Psoas muscle (tissue), 8 donors: ENCODE measurements around the gene THAP8. TPM values are rescaled to one million over a fixed set of nuclear protein-coding genes. Genes with fewer than 3 reads are reported as not detected.
A peak's percentile ranks its signal among the peaks of the same experiment; 100 is the strongest.

Source experiments
- ATAC-seq, 4 donors: fragments of 200-7000 bp; cut with Tn5 transposase; one replicate each; pipeline ENCODE4 v1.9.1; 2020; ENCODE audit warnings: moderate library complexity in 3 of 4, mild to moderate bottlenecking in 2 of 4
- DNase-seq, 2 donors: peaks; one replicate each; pipeline ENCODE4 v3.0.0-alpha.2; 2020
- H3K27ac ChIP-seq: fragments of 200-600 bp; one replicate; pipeline ENCODE4 v1.8.0; 2022
- H3K27me3 ChIP-seq, 3 donors: fragments of 200-600 bp in 1 of 3; one replicate each; pipeline versions ENCODE4 v1.6.1 to v1.8.0; 2013 to 2022; ENCODE audit warnings: low read length in 2 of 3, mild to moderate bottlenecking in 2 of 3, moderate library complexity in 1 of 3; ENCODE audit not compliant: insufficient read depth in 3 of 3
- H3K36me3 ChIP-seq, 2 donors: fragments of 200-600 bp in 1 of 2; one replicate each; pipeline versions ENCODE4 v1.6.1 to v1.8.0; 2013 to 2022; ENCODE audit warnings: low read depth in 1 of 2, mild to moderate bottlenecking in 1 of 2, moderate library complexity in 1 of 2; ENCODE audit not compliant: insufficient read depth in 1 of 2
- H3K4me1 ChIP-seq: fragments of 200-600 bp; one replicate; pipeline ENCODE4 v1.8.0; 2022
- H3K4me3 ChIP-seq: fragments of 200-600 bp; one replicate; pipeline ENCODE4 v1.8.0; 2022; ENCODE audit warnings: mild to moderate bottlenecking
- H3K9me3 ChIP-seq: fragments of 200-600 bp; one replicate; pipeline ENCODE4 v1.8.0; 2022
- WGBS, 3 donors: extraction: QIAGEN DNeasy Blood & Tissue Kit; methylation state at CpG; one replicate each; pipeline versions ENCODE4 v1.1.6 to v1.1.7; 2013; 5-methylcytosine and 5-hydroxymethylcytosine counted together
- intact Hi-C, 2 donors: fragments of 100-400 bp; cut with DNase I; formaldehyde crosslinking; loops; one replicate each; pipeline versions ENCODE4 v1.11.0 to v1.14.2; 2022
- polyA plus RNA-seq, 3 donors: library from polyadenylated mRNA; stranded (reverse); fragments of 200-250 nt; gene quantifications; one replicate each; pipeline ENCODE4 v1.2.3, GENCODE V29; 2013
- total RNA-seq, 4 donors: library from RNA; stranded (reverse); fragmentation: NEBNext Ultra II Directional in 2 of 4; extraction: Animal tissue kit (Norgen Biotek cat#: 25700) in 2 of 4; gene quantifications; one replicate each; pipeline versions ENCODE4 v1.2.1 to v1.2.4, GENCODE V29; 2021 to 2023
- TF ChIP-seq, protein P1 (sequence below): fragments of 200-600 bp; IDR thresholded peaks from one replicate; pipeline ENCODE4 v1.8.0; 2022; ENCODE audit warnings: antibody characterized with exemption
- donor health status: healthy with polysubstance abuse.
- donor health status: DM: no; HTN: no; CAD: no; lungs with moderate emphysema.
- donor health status: Bipolar disorder and iron deficiency.
- donor health status: healthy.
- donor health status: DM: yes; HTN: yes; CAD: no.
- donor health status: DM: no; HTN: no; CAD: no.
- donor health status: DM: no; HTN: no; CAD: no.
- donor health status: DM: yes; HTN: yes; CAD: no.

The THAP8 gene
- total and polyA plus RNA-seq, 7 donors: 1.9 to 9.6 (median 3.6) TPM

DNA sequence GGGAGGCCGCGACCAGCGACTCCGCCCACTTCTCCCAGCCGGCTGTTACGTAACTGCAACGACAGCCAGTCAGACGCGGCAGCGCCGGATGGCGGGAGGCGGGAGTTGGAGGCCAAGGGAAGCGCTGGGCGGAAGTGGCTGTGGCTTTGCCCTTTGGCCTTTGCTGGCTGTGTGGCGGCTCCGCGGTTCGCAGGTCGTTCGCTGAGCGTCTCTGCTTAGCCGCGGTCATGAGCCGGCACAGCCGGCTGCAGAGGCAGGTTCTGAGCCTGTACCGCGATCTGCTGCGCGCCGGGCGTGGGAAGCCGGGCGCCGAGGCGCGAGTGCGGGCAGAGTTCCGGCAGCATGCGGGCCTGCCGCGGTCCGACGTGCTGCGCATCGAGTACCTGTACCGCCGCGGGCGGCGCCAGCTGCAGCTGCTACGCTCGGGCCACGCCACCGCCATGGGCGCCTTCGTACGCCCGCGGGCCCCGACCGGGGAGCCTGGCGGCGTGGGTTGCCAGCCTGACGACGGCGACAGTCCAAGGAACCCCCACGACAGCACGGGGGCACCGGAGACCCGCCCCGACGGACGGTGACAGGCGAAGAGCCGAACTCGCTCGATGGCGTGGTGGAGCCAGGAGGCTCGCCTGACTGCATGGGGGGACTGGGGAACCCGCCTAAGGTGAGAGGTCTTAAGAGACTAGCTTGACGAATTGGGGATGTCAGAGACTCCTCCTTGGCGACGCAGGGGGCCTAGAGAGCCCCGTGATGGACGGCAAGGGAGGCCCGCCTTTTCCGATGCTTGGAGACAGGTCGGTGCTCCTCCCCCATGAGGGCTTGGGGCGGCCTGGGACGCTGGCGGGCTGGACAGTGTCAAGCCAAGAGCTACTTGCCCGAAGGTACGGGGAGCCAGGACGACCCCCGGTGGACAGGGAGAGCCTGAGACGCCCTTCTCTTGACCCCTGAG lies 58.8 kb downstream of the THAP8 start, which contains the start of gene SDHAF1:
SDHAF1 (plus strand) TSS at position 141 of the 946 bp plus-strand sequence; CDS start at position 228, 87 bp downstream.
- peak within 1 kb of the TSS; percentile 92 for H3K27ac ChIP-seq
- intact Hi-C loops: loop anchor here in 1 of 2 donors (2.0 to 10.0 kb wide), 2 partner anchors 59 to 119 kb away; partner anchors contain the start of genes OVOL3, POLR2I, TBCB and THAP8
- H3K9me3 ChIP-seq: no peaks in the 10 kb centered on the region
- peak within 1 kb of the TSS; percentile 97 for H3K4me3 ChIP-seq
- DNase-seq (peak; percentile 98 to 99), ATAC-seq (peak; percentile 94 to 98 (median 97))
- peaks cover 26% of the 10 kb centered on the region for H3K4me1 ChIP-seq
- 0 to 1% (median 1%) methylated on average over 86 to 97 of the region's 97 CpGs for WGBS, 3 donors
- H3K36me3 ChIP-seq: peaks cover 0 to 22% of the 10 kb centered on the region in 2 donors
- TF ChIP-seq, protein P1, sequence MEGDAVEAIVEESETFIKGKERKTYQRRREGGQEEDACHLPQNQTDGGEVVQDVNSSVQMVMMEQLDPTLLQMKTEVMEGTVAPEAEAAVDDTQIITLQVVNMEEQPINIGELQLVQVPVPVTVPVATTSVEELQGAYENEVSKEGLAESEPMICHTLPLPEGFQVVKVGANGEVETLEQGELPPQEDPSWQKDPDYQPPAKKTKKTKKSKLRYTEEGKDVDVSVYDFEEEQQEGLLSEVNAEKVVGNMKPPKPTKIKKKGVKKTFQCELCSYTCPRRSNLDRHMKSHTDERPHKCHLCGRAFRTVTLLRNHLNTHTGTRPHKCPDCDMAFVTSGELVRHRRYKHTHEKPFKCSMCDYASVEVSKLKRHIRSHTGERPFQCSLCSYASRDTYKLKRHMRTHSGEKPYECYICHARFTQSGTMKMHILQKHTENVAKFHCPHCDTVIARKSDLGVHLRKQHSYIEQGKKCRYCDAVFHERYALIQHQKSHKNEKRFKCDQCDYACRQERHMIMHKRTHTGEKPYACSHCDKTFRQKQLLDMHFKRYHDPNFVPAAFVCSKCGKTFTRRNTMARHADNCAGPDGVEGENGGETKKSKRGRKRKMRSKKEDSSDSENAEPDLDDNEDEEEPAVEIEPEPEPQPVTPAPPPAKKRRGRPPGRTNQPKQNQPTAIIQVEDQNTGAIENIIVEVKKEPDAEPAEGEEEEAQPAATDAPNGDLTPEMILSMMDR: no peak
- H3K27me3 ChIP-seq: no peaks in the 10 kb centered on the region

DNA sequence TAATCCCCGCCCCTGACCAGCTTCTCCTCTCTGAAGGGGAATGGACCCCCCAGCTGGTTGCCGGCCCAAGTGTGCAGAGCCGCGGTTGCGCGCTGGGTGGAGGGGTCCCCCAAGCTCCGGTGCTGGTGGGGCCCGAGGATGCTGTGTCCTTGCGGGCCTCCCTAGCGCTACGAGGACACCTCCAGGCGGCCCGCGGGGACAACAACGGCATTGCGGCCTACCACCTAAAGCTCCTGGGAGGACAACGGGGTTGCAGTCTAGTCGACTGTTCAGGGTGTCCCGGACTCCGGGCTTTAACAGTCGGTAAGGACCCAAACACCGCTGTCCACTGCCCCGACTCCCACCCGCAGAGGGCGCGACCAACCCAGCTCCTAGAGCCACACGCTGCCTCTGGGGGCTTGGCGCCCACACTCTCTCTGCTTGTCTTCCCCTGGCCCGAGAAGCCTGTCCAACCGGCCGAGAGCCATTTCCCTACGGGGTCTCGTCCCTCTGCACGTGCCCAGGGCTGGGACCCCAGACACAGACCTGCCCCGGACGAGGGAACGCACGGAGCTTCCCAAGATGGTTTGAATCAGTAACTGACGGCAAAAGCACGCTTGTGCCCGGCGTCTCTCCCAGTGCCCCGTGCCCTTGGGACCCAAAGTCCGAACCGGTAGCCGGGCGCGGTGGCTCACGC lies 60.0 kb downstream of the THAP8 start:
- Histone ChIP-seq H3K4me3 (peak overlapping the region; percentile 97), H3K4me1 (peaks cover 21% of the 10 kb centered on the region), H3K9me3 (no peaks in the 10 kb centered on the region), H3K27ac (peak overlapping the region; percentile 92), H3K36me3 (peaks cover 0 to 22% of the 10 kb centered on the region in 2 donors), H3K27me3 (no peaks in the 10 kb centered on the region)
- TF ChIP-seq, protein P1: peak; percentile 10
- intact Hi-C loops: loop anchor here in 1 of 2 donors (2.0 to 10.0 kb wide), 2 partner anchors 61 to 121 kb away; partner anchors contain the start of genes OVOL3, POLR2I, TBCB and THAP8
- 27 to 32% (median 31%) methylated on average over 39 to 49 of the region's 49 CpGs for WGBS, 3 donors
- ATAC-seq (peak in 3 of 4 donors; percentile 21 to 50 (median 40)), DNase-seq (peak in 1 of 2 donors; percentile 44)

DNA sequence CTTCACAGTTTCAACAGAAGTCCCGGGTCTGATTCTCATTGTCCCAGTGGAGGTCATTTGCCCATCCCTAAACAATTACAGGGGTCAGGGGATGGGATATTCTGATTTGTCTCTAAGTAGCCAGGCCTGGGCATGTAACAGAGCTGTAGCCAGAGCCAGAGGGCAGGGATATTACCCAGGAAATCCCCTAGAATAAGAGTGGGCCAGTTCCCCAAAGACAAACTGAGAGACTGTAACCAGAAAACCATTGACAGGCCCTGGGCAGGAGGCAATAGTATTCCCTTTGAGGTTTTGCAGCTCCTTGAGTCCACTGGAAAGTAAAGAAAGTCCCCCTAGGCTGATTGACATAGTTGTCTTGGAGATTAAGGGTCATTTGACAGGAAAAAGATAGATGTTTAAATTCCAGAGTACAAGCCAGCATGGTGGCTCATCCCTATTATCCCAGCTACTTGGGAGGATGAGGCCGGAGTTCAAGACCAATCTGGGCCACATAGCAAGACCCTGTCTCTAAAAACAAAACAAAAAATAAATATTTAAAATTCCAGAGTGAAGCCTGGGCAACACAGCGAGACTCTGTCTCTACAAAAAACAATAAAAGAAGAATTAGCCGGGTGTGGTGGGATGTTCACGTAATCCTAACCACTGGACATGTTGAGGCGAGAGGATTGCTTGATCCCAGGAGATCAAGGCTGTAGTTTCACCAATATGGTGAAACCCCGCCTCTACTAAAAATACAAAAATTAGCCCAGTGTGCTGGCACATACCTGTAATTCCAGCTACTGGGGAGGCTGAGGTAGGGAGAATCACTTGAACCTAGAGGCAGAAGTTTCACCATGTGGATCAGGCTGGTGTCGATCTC lies 60.9 kb downstream of the THAP8 start:
- TF ChIP-seq, protein P1: no peak
- Histone ChIP-seq H3K27me3 (no peaks in the 10 kb centered on the region), H3K4me3 (no peak overlapping the region), H3K36me3 (peaks cover 0 to 14% of the 10 kb centered on the region in 2 donors), H3K9me3 (peaks cover 2% of the 10 kb centered on the region), H3K4me1 (peaks cover 21% of the 10 kb centered on the region), H3K27ac (no peak overlapping the region)
- intact Hi-C loops: loop anchor here in 1 of 2 donors (10.0 kb wide), 1 partner anchor 122 kb away; the partner anchor contains the start of genes OVOL3, POLR2I and TBCB
- ATAC-seq: no peak
- WGBS, 3 donors: 85 to 94% (median 89%) methylated on average over 8 of the region's 8 CpGs
- DNase-seq: no peak
